Ovary (tissue), 9 donors: ENCODE results near the gene SAE1. TPM values are rescaled to one million over a fixed set of nuclear protein-coding genes. Genes with fewer than 3 reads are reported as not detected.
"Not testable (repeated sequence)": the region's sequence is repeated elsewhere in the genome, so short reads cannot be mapped to it uniquely, and the experiment has no call there.

Experiments
- DNase-seq, 5 donors: peaks; one replicate each; pipeline ENCODE4 v3.0.0-alpha.2; 2019 to 2020
- H3K27ac ChIP-seq, 2 donors: fragments of 200-600 bp; one replicate each; pipeline versions ENCODE4 v1.5.1 to v1.8.0; 2019 to 2022
- H3K27me3 ChIP-seq: fragments of 200-600 bp; one replicate; pipeline ENCODE4 v1.8.0; 2022
- H3K36me3 ChIP-seq: fragments of 200-600 bp; sonication (generic); one replicate; pipeline ENCODE4 v1.5.1; 2019
- H3K4me1 ChIP-seq: one replicate; pipeline ENCODE4 v1.8.1; 2013; ENCODE audit warnings: mild to moderate bottlenecking, moderate library complexity; ENCODE audit not compliant: insufficient read depth
- H3K4me3 ChIP-seq: fragments of 200-600 bp; sonication (generic); one replicate; pipeline ENCODE4 v1.5.1; 2017
- H3K9me3 ChIP-seq, 2 donors: fragments of 200-600 bp in 1 of 2; sonication (generic) in 1 of 2; one replicate each; pipeline versions ENCODE4 v1.5.1 to v1.8.1; 2013 to 2019; ENCODE audit warnings: mild to moderate bottlenecking in 1 of 2, moderate library complexity in 1 of 2
- EP300 ChIP-seq: sonication (generic); formaldehyde crosslinking; IDR thresholded peaks from one replicate; pipeline ENCODE4 v1.6.1; 2017; ENCODE audit warnings: antibody characterized with exemption
- POLR2A ChIP-seq: fragments of 450-650 bp; IDR thresholded peaks from one replicate; pipeline ENCODE4 v1.6.1; 2017; ENCODE audit warnings: antibody characterized with exemption, mild to moderate bottlenecking, moderate library complexity
- WGBS, 3 donors: extraction: QIAGEN DNeasy Blood & Tissue Kit in 1 of 3; methylation state at CpG; one replicate each; pipeline versions ENCODE4 v1.1.5 to v1.1.7; 2013 to 2017; 5-methylcytosine and 5-hydroxymethylcytosine counted together
- intact Hi-C, 4 donors: fragments of 100-400 bp; cut with DNase I; formaldehyde crosslinking; loops; one replicate each; pipeline versions ENCODE4 v1.11.0 to v1.15.1; 2022 to 2023
- polyA plus RNA-seq, 2 donors: library from polyadenylated mRNA; stranded (reverse); fragments of 200-250 nt in 1 of 2; fragments of 350-450 nt in 1 of 2; fragmentation: Illumina TruSeq in 1 of 2; extraction: RNeasy Lipid Tissue Mini Kit (QIAGEN cat#74804) in 1 of 2; gene quantifications; one replicate each; pipeline ENCODE4 v1.2.3, GENCODE V29; 2013 to 2014
- total RNA-seq, 7 donors: library from RNA; depleted of rRNA in 2 of 7; stranded (reverse); fragments of >200 nt in 2 of 7; fragmentation: NEBNext Ultra II Directional in 3 of 7; extraction: Animal tissue kit (Norgen Biotek cat#: 25700) in 3 of 7; gene quantifications; one replicate each; pipeline versions ENCODE4 v1.1.0 to v1.2.4, GENCODE V29; 2016 to 2023
- TF ChIP-seq, protein P1 (sequence below), 3 donors: fragments of 450-650 bp in 2 of 3; fragments of 200-600 bp in 1 of 3; IDR thresholded peaks; one replicate each; pipeline versions ENCODE4 v1.5.1 to v1.8.0; 2016 to 2022; ENCODE audit warnings: antibody characterized with exemption in 3 of 3, mild to moderate bottlenecking in 1 of 3
- donor health status: DM: no; HTN: no; CAD: no; lungs with moderate emphysema.
- donor health status: DM: no; HTN: no; CAD: no.
- donor health status: Bipolar disorder and iron deficiency.
- donor health status: DM: yes; HTN: yes; CAD: no.
- donor health status: DM: no; HTN: no; CAD: no.
- donor health status: DM: yes; HTN: yes; CAD: no.

SAE1 gene
- total and polyA plus RNA-seq, 9 donors: 25.5 to 138 (median 55.6) TPM

- Histone ChIP-seq H3K4me1 (peaks cover 9% of the 10 kb centered on the region), H3K27me3 (no peaks in the 10 kb centered on the region), H3K9me3 (no peaks in the 10 kb centered on the region), H3K4me3 (no peak overlapping the region), H3K36me3 (no peaks in the 10 kb centered on the region), H3K27ac (no peak overlapping the region)
- 38 to 57% (median 43%) methylated on average over 3 of the region's 3 CpGs for WGBS, 3 donors
- intact Hi-C loops: no loop called here
- TF ChIP-seq POLR2A (no peak), EP300 (no peak)
- TF ChIP-seq, protein P1, sequence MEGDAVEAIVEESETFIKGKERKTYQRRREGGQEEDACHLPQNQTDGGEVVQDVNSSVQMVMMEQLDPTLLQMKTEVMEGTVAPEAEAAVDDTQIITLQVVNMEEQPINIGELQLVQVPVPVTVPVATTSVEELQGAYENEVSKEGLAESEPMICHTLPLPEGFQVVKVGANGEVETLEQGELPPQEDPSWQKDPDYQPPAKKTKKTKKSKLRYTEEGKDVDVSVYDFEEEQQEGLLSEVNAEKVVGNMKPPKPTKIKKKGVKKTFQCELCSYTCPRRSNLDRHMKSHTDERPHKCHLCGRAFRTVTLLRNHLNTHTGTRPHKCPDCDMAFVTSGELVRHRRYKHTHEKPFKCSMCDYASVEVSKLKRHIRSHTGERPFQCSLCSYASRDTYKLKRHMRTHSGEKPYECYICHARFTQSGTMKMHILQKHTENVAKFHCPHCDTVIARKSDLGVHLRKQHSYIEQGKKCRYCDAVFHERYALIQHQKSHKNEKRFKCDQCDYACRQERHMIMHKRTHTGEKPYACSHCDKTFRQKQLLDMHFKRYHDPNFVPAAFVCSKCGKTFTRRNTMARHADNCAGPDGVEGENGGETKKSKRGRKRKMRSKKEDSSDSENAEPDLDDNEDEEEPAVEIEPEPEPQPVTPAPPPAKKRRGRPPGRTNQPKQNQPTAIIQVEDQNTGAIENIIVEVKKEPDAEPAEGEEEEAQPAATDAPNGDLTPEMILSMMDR (IDR thresholded peaks at IDR 0.05): no peak
- DNase-seq: no peak
Observed at GRCh38 chr19:47135156-47135555, 4.5 kb downstream of the SAE1 start.

DNA sequence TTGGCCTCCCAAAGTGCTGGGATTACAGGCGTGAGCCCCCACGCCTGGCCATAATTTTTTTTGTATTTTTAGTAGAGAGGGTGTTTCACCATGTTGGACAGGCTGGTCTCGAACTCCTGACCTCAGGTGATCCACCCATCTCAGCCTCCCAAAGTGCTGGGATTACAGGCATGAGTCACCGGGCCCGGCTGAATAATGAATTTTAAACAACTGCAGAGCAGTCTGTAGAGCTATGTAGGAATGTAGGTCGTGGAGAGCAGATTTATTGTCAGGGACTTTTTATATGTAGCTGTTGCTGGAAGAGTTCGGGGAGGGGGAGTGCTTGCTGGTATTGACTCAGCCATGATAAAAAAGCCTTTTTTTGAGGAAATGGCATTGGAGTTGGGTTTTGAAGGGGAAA lies 10.6 kb downstream of the SAE1 start:
- H3K36me3 ChIP-seq, DNase-seq, H3K4me1 ChIP-seq, H3K27me3 ChIP-seq, H3K4me3 ChIP-seq, H3K9me3 ChIP-seq, H3K27ac ChIP-seq: not testable (repeated sequence)
- intact Hi-C loops: loop anchor here in 2 of 4 donors (10.0 kb wide), 2 partner anchors 64 to 104 kb away; no protein-coding TSS in a partner anchor
- WGBS, 3 donors: 38 to 42% (median 39%) methylated on average over 7 of the region's 7 CpGs

GRCh38 chr19:47141695-47142094 lies 11.1 kb downstream of the SAE1 start:
- no peak for DNase-seq
- no peaks in the 10 kb centered on the region for H3K36me3 ChIP-seq
- H3K27me3 ChIP-seq: no peaks in the 10 kb centered on the region
- no peaks in the 10 kb centered on the region for H3K9me3 ChIP-seq
- no peak overlapping the region for H3K4me3 ChIP-seq
- no peaks in the 10 kb centered on the region for H3K4me1 ChIP-seq
- TF ChIP-seq POLR2A (no peak), EP300 (no peak)
- TF ChIP-seq, protein P1 (IDR thresholded peaks at IDR 0.05): no peak
- intact Hi-C loops: loop anchor here in 2 of 4 donors (10.0 kb wide), 2 partner anchors 63 to 103 kb away; no protein-coding TSS in a partner anchor
- H3K27ac ChIP-seq: no peak overlapping the region

DNA sequence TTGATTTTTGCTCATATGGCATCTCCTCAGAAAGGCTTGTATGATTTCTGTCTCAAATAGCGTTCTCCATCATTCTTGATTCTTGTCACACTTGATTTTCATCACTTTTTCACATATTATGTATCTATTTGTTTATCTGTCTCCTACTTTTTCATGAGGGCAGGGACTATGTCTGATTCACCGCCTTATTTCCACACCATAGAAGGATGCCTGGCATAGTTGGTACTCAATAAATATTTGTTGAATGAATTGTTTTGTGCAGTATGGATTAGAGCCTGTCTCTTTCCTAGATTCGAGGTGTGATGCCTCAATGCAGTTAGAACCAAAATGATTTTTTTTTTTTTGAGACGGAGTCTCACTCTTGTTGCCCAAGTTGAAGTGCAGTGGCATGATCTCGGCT lies 12.1 kb downstream of the SAE1 start:
- TF ChIP-seq, protein P1 (IDR thresholded peaks at IDR 0.05): no peak
- TF ChIP-seq POLR2A (no peak), EP300 (no peak)
- no peak for DNase-seq
- Histone ChIP-seq H3K27me3 (no peaks in the 10 kb centered on the region), H3K36me3 (no peaks in the 10 kb centered on the region), H3K9me3 (no peaks in the 10 kb centered on the region), H3K4me1 (no peaks in the 10 kb centered on the region), H3K4me3 (no peak overlapping the region), H3K27ac (no peak overlapping the region)
- WGBS, 3 donors: 83 to 88% (median 85%) methylated on average over 5 of the region's 5 CpGs
- intact Hi-C loops: loop anchor here in 2 of 4 donors (10.0 kb wide), 2 partner anchors 62 to 102 kb away; no protein-coding TSS in a partner anchor

DNA sequence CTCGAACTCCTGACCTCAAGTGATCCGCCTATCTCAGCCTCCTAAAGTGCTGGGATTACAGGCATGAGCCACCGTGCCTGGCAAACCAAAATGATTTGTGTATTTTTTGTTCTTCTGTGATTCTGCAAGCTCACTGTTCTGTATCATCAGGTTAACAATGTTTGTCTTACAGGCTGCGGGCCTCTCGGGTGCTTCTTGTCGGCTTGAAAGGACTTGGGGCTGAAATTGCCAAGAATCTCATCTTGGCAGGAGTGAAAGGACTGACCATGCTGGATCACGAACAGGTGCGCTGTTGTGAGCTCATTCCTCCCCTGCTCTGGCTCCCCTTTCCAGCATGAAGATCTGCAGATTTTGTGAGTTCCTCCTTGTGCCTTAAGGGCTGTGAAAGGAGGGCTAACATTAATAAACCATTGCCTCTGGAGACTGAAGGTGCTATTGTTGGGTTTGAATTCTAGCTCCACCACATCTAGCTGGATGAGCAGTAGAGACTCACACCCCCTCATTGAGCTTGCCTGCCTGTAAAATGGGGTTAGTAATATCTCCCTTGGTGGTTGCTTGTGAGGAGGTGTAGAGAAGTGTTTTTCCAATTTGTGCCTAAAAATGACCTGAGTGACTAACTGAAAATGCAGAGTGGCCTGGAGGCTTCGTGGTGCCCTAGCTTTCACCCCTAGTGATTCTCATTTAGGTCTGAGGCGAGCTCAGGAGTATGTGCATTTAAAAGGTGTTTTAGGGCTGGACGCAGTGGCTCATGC lies 12.9 kb downstream of the SAE1 start:
- H3K4me3 ChIP-seq: no peak overlapping the region
- H3K27ac ChIP-seq: no peak overlapping the region
- TF ChIP-seq POLR2A: no peak
- TF ChIP-seq, protein P1 (IDR thresholded peaks at IDR 0.05): no peak
- TF ChIP-seq EP300: no peak
- H3K36me3 ChIP-seq: no peaks in the 10 kb centered on the region
- 61 to 72% (median 69%) methylated on average over 11 of the region's 11 CpGs for WGBS, 3 donors
- H3K4me1 ChIP-seq: no peaks in the 10 kb centered on the region
- intact Hi-C loops: loop anchor here in 2 of 4 donors (10.0 kb wide), 2 partner anchors 61 to 101 kb away; no protein-coding TSS in a partner anchor
- no peaks in the 10 kb centered on the region for H3K9me3 ChIP-seq
- no peak for DNase-seq
- no peaks in the 10 kb centered on the region for H3K27me3 ChIP-seq
